ENCODE measurements around the gene SCGN.

SCGN gene

GRCh38 chr6:25686856-25687255 is 34.8 kb downstream of the SCGN start:
- DNase-seq (ENCODE audit: low read depth): no peak

DNA sequence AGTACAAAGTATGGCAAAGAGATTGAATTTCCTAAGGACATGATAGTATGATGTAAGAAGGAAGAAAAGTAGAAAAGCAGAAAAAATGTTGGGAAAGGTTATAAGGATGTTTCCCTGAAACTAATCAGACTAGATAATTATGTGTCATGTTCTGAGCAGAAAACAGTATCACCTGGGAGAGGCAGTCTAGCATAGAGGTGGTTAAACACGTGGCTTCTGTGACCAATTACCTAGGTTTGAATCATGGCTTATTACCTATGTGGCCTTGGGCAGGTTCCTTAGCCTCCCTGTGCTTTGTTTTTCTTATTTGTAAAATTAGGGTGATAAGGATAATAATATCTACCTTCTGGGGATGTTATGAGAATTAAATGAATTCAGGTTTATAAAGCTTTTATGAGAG is 38.0 kb downstream of the SCGN start:
- DNase-seq (ENCODE audit: low read depth): no peak

GRCh38 chr6:25691894-25692293 is 39.9 kb downstream of the SCGN start:
- no peak for DNase-seq (ENCODE audit: low read depth)

DNA sequence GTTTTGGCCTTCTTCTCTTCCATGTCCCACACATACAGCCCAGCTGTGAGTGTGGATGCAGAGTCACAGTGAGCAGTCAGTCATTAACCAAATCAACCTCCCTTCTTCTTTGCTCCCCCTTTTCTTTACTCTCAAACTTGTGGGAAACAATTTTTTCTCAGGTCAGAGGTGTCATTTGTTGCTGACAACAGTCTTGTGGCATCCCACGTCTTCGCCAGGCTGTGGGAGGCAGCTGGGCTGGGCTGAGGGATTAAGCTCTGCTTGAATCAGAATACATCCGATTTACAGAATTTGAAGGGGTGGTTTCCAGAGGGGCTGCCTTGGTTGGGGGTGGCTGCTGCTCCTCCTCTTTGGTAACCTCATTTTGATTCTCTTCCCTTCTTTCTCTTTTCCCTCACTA is 40.5 kb downstream of the SCGN start:
- DNase-seq (ENCODE audit: low read depth): no peak

- DNase-seq (ENCODE audit: low read depth): no peak
Measured at GRCh38 chr6:25694366-25694765, 42.4 kb downstream of the SCGN start.

GRCh38 chr6:25695671-25696070 is 43.7 kb downstream of the SCGN start:
- DNase-seq (ENCODE audit: low read depth): no peak

- DNase-seq (ENCODE audit: low read depth): no peak
Measured at GRCh38 chr6:25697537-25698340, 45.7 kb downstream of the SCGN start.

DNA sequence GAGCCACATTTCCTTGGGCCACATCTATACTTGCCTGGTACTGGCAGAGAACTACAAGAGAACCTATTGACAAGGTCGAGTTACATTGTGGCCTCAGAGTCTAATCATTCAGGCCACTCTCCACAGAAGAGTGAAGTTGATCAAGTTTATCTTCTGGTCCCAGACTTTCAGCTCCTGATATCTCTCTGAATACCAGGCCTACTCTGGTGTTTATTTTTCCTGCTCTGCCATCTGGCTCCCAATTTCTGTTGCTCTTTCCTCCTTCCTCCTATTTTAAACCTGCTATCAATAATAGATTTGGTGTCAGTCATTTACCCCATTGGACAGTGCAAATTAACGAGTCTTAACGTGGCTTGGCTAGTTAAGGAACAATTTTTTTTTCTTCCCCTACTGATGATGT is 46.6 kb downstream of the SCGN start:
- DNase-seq (ENCODE audit: low read depth): no peak

GRCh38 chr6:25699649-25700048 is 47.6 kb downstream of the SCGN start:
- no peak for DNase-seq (ENCODE audit: low read depth)

- DNase-seq (ENCODE audit: low read depth): no peak
Measured at GRCh38 chr6:25700761-25701160, 48.7 kb downstream of the SCGN start.

GRCh38 chr6:25701807-25702206 is 49.8 kb downstream of the SCGN start:
- no peak for DNase-seq (ENCODE audit: low read depth)

DNA sequence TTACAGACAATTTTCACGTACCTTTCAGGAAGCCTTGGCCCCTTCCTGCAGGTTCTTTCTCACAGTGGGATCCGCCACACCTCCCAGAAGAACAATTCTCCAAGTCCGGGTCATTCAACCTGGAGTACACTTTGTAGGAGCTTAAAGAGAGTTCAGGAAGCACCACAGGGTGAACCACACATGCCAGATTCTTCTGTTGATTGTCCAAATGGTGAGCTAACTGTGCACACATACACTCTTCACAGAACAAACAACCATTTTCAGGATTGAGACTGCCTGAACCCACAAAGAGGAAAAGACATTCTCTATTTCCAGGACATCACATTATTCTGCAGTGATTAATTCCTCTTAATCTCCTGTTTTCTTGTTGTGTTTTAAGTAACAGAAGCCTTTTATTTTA is 51.0 kb downstream of the SCGN start:
- DNase-seq (ENCODE audit: low read depth): no peak

DNA sequence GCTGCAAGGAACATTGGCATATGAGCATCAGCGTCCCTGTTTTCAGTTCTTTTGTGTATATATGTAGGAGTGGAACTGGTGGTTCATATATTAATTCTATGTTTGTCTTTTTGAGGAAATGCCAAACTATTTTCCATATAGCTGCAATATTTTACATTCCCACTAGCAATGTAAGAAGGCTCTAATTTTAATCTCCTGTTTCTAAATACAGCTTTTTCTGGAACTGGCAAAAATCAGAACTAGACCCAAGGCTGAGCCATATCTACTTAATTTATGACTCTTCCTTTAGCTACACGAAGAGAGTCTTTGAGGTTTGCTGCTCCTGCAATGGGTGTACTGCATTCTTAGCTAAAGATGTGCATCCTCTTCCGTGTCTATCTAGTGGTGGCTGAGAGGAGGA is 52.0 kb downstream of the SCGN start:
- no peak for DNase-seq (ENCODE audit: low read depth)

- no peak for DNase-seq (ENCODE audit: low read depth)
Measured at GRCh38 chr6:25706314-25707014, 54.4 kb downstream of the SCGN start.

DNA sequence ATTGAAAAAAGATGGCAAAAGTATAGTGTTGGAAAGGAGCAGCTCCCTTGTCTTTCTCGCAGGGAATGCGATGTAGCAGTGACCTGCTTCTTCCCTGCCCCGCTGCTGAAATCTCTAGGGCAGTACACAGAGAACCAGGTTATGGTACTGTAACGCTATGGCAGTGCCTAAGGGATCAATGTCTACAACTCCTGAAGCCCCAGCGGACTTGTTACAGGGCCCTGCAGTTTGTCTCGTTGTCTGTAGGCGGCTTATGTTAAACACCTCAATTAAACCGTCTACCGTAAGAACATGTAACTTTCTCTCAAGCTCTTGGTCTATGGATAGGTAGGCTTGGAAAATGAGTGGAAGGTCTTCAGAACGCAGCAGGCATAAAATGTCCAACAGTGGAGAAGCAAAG is 57.7 kb downstream of the SCGN start:
- no peak for DNase-seq (ENCODE audit: low read depth)

- DNase-seq (ENCODE audit: low read depth): no peak
Measured at GRCh38 chr6:25710287-25710686, 58.3 kb downstream of the SCGN start.

DNA sequence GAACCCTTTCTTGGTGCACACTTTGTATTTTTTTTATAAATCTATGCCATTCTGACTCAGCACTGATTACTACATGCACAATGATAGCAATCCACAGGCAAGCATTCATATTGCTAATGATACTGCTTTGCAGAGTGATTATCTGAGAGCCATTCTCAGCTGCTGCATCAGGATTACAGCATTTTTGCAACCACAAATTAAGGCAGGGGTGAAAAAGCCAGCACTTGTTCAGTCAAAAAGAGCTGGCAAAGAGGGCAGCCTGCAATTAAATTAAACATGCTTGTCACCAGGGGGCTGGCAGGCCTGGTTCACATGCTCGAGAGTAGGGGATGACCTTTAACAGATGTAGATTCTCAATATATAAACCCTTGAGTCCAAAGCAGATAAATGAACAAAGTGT is 61.8 kb downstream of the SCGN start:
- DNase-seq (ENCODE audit: low read depth): no peak

GRCh38 chr6:25714765-25715164 is 62.8 kb downstream of the SCGN start:
- DNase-seq (ENCODE audit: low read depth): no peak

DNA sequence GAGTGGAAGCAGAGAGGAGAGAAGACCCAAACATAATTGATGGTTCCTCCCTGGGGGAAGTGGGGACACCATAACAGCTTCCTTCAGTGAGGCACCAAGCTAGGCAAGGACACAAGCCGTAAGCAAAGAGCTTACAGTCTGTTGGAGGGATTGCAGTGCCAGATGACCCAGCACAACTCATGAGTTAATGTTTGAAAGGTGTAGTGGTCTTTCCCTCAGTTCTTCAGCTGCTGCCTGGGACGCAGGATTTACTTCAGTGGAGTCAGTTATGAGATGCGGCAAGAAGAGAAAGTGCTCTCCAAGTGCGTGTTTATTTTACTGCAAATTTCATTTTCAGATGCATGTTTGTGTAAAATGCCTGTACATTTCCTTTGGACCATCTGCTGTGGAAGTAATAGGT is 63.8 kb downstream of the SCGN start:
- DNase-seq (ENCODE audit: low read depth): no peak

DNA sequence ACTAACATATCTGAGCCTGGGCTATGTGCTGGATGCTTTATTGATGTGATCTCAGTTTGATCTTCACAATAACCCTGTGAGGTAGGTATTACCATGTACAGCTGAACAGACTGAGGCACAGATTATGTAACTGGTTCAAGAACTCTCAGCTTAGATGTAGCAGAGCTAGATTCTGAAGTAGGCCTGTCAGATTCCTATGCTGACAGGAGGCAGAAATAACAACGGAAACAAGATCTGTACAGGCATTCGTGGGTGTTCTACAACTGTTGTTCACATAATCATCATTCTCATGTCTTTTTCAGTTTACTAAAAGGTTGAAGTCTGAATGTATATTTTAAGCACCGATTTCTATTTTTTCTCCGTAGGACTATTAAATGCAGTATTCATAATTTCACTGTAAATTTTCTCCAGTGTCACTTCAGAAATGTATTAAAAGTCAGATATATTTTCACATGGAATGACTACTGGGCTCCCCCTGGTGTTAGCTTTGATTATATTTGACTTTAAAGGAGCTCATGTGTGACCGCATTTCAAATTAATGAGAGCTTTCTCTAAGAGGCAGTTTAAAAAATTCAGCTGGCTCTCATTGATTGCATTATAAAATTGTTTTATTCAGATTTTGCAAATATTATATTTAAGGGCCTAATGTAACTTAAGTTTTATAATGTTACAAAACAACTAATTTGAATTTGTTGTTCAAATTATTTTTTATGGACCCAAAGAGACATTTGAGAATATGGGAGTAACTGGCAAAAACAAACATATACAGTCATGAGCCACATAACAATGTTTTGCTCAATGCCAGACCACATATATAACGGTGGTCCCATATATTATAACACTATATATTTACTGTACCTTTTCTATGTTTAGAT is 66.1 kb downstream of the SCGN start:
- no peak for DNase-seq (ENCODE audit: low read depth)

- no peak for DNase-seq (ENCODE audit: low read depth)
Measured at GRCh38 chr6:25726122-25726911, 74.3 kb downstream of the SCGN start.

DNA sequence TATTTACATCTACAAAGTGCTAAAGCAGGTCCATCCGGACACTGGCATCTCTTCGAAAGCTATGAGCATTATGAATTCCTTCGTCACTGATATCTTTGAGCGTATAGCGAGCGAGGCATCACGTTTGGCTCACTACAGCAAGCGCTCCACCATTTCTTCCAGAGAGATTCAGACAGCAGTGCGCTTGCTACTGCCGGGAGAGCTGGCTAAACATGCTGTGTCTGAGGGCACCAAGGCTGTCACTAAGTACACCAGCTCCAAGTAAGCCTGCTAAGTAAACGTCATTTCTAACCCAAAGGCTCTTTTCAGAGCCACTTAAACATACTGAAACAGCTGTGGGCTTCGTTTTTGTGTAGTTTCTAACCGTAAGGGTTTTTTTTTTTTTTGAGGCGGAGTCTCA is 75.0 kb downstream of the SCGN start:
- DNase-seq (ENCODE audit: low read depth): no peak

Measured in HS-27A (cell line).